H1 (cell line): ENCODE measurements around the gene ELMO1. TPM values are rescaled to one million over a fixed set of nuclear protein-coding genes. Genes with fewer than 3 reads are reported as not detected.

Experiments
- ATF2 ChIP-seq: IDR thresholded peaks from 2 replicates; pipeline ENCODE4 v1.6.1; 2012; ENCODE audit warnings: low read length, inconsistent platforms
- BCL11A ChIP-seq, 2 experiments: IDR thresholded peaks; one replicate each; pipeline ENCODE4 v1.6.1; 2011; ENCODE audit warnings: low read depth in 2 of 2, low read length in 2 of 2, mild to moderate bottlenecking in 2 of 2
- CHD2 ChIP-seq: IDR thresholded peaks from 2 replicates; pipeline ENCODE4 v1.6.1; 2012; ENCODE audit warnings: low read length, improper control_type of control experiment
- CTBP2 ChIP-seq: IDR thresholded peaks from 2 replicates; pipeline ENCODE4 v1.7.0; 2011; ENCODE audit warnings: borderline replicate concordance, mild to moderate bottlenecking, moderate library complexity, mixed read lengths, low read length; ENCODE audit not compliant: insufficient read depth, insufficient read length
- EGR1 ChIP-seq: IDR thresholded peaks from 2 replicates; pipeline ENCODE4 v1.6.1; 2011; ENCODE audit warnings: low read depth, low read length, borderline replicate concordance
- HDAC2 ChIP-seq, 2 experiments: fragments of 300-600 bp in 1 of 2; sonication (generic) in 1 of 2; IDR thresholded peaks; 2 replicates each; pipeline ENCODE4 v1.6.1; 2011 to 2012; ENCODE audit warnings: low read depth in 2 of 2, low read length in 2 of 2, mild to moderate bottlenecking in 2 of 2, moderate library complexity in 2 of 2, borderline replicate concordance in 1 of 2, inconsistent platforms in 1 of 2
- JUN ChIP-seq: IDR thresholded peaks from 2 replicates; pipeline ENCODE4 v1.6.1; 2011; ENCODE audit warnings: low read depth, mild to moderate bottlenecking, improper control_type of control experiment, low read length
- JUND ChIP-seq: IDR thresholded peaks from 2 replicates; pipeline ENCODE4 v1.6.1; 2011; ENCODE audit warnings: mild to moderate bottlenecking, improper control_type of control experiment, low read length
- KDM4A ChIP-seq: IDR thresholded peaks from one replicate; pipeline ENCODE4 v1.7.1; 2012; ENCODE audit warnings: low read depth, mild to moderate bottlenecking, moderate library complexity, low read length, inconsistent platforms; ENCODE audit not compliant: severe bottlenecking
- NANOG ChIP-seq: IDR thresholded peaks from 2 replicates; pipeline ENCODE4 v1.6.1; 2011; ENCODE audit warnings: low read length, low read depth, mild to moderate bottlenecking, inconsistent platforms; ENCODE audit not compliant: insufficient read depth, poor library complexity, severe bottlenecking
- NRF1 ChIP-seq: IDR thresholded peaks from 2 replicates; pipeline ENCODE4 v1.6.1; 2011; ENCODE audit warnings: mild to moderate bottlenecking, low read depth, low read length, improper control_type of control experiment
- POLR2AphosphoS5 ChIP-seq: IDR thresholded peaks from 2 replicates; pipeline ENCODE4 v1.6.1; 2011; ENCODE audit warnings: low read depth, low read length
- POU5F1 ChIP-seq: IDR thresholded peaks from 2 replicates; pipeline ENCODE4 v1.6.1; 2011; ENCODE audit warnings: low read depth, mild to moderate bottlenecking, low read length, moderate library complexity
- RXRA ChIP-seq: IDR thresholded peaks from 2 replicates; pipeline ENCODE4 v1.6.1; 2011; ENCODE audit warnings: low read depth, mild to moderate bottlenecking, low read length, moderate library complexity; ENCODE audit not compliant: insufficient read depth
- SIN3A ChIP-seq, 2 experiments: IDR thresholded peaks in 1 of 2; conservative IDR thresholded peaks in 1 of 2; 2 replicates each; pipeline ENCODE4 v1.6.1; 2011 to 2012; ENCODE audit warnings: low read length in 2 of 2, improper control_type of control experiment in 1 of 2, low read depth in 1 of 2, mild to moderate bottlenecking in 1 of 2
- SP1 ChIP-seq: IDR thresholded peaks from 2 replicates; pipeline ENCODE4 v1.6.1; 2011; ENCODE audit warnings: low read depth, low read length
- SP2 ChIP-seq: IDR thresholded peaks from 2 replicates; pipeline ENCODE4 v1.6.1; 2012; ENCODE audit warnings: mild to moderate bottlenecking, low read length, inconsistent platforms
- TBP ChIP-seq: IDR thresholded peaks from 2 replicates; pipeline ENCODE4 v1.6.1; 2011; ENCODE audit warnings: low read depth, low read length, improper control_type of control experiment
- TCF12 ChIP-seq: IDR thresholded peaks from 2 replicates; pipeline ENCODE4 v1.6.1; 2011; ENCODE audit warnings: low read depth, mild to moderate bottlenecking, low read length
- polyA plus RNA-seq, 7 experiments: library from polyadenylated mRNA; depleted of rRNA in 3 of 7; stranded (reverse) in 5 of 7; unstranded in 2 of 7; fragments of >200 nt in 5 of 7; fragments of 200-250 nt in 2 of 7; gene quantifications; 1 replicate in 5 of 7; 2 replicates in 1 of 7; 4 replicates in 1 of 7; pipeline versions ENCODE4 v1.2.1 to v1.2.3, GENCODE V29; 2011 to 2013; ENCODE audit warnings: missing spikeins in 2 of 7, mixed read lengths in 2 of 7
- total RNA-seq: library from RNA; stranded (reverse); fragmentation: NEBNext Ultra II Directional; extraction: Animal tissue kit (Norgen Biotek cat#: 25700); gene quantifications from 2 replicates; pipeline ENCODE4 v1.2.1, GENCODE V29; 2021

Gene ELMO1
- total and polyA plus RNA-seq, 2 of the 8 experiments (the other 6 are each of a cell fraction or from before 2014, with no cell fraction given) = 18.4 to 21.0 TPM

GRCh38 chr7:37248396-37248861 is 200.2 kb downstream of the ELMO1 start (continued):
- peak; percentile 89 for TF ChIP-seq CTBP2
- TF ChIP-seq NRF1 = no peak
- peak; percentile 49; the same call in 1 of the 2 replicates for TF ChIP-seq POLR2AphosphoS5
- TF ChIP-seq CHD2 = peak; percentile 55; the same call in 1 of the 2 replicates
- peak; percentile 67 for TF ChIP-seq JUND
- TF ChIP-seq TBP = peak; percentile 76; the same call in 1 of the 2 replicates
- peak; percentile 99 for TF ChIP-seq POU5F1
- no peak for TF ChIP-seq ATF2
- no peak for TF ChIP-seq SP2
- peak in 1 of 2 experiments; percentile 20 for TF ChIP-seq BCL11A (IDR thresholded peaks at IDR 0.05; ENCODE audit: low read depth in 2 of 2, low read length in 2 of 2)
- no peak for TF ChIP-seq KDM4A
- TF ChIP-seq EGR1 = 0 out of 2 replicates have a peak, but pooled peaks have one; percentile 23
- TF ChIP-seq SP1 = peak; percentile 88
- TF ChIP-seq HDAC2 (IDR thresholded peaks at IDR 0.05; ENCODE audit: borderline replicate concordance in 1 of 2, low read depth in 2 of 2, low read length in 2 of 2) = peak; percentile 93 to 95; a peak in 3 of 4 replicates
- TF ChIP-seq SIN3A (conservative IDR thresholded peaks at IDR 0.05 in 1 of 2, IDR thresholded peaks at IDR 0.05 in 1 of 2; ENCODE audit: low read depth in 1 of 2, low read length in 2 of 2) = peak; percentile 87 to 90; a peak in 3 of 4 replicates
- no peak for TF ChIP-seq RXRA
- TF ChIP-seq NANOG = peak; percentile 83
- peak; percentile 97 for TF ChIP-seq TCF12
- peak; percentile 22; the same call in 1 of the 2 replicates for TF ChIP-seq JUN
- TF ChIP-seq, all 59 proteins: peak for 24
